DND-41 (cell line): ENCODE measurements around the gene FARP1.

Experiments used
- ATAC-seq: fragments of 200-7000 bp; cut with Tn5 transposase; 3 replicates; pipeline ENCODE4 v1.9.1; 2021; ENCODE audit warnings: low read depth; ENCODE audit not compliant: insufficient read depth
- DNase-seq: peaks from one replicate; pipeline ENCODE4 v3.0.0-alpha.2; 2020
- H2AFZ ChIP-seq: 2 replicates; pipeline ENCODE4 v1.6.0; 2012; ENCODE audit warnings: low read depth, low read length
- H3K27ac ChIP-seq: 2 replicates; pipeline ENCODE4 v1.5.1; 2012; ENCODE audit warnings: low read length, inconsistent platforms
- H3K27me3 ChIP-seq: fragments of 200-600 bp; sonication (generic); 2 replicates; pipeline ENCODE4 v1.6.0; 2012; ENCODE audit warnings: low read length, mild to moderate bottlenecking, inconsistent platforms; ENCODE audit not compliant: insufficient read depth, poor library complexity
- H3K36me3 ChIP-seq: 2 replicates; pipeline ENCODE4 v1.5.1; 2012; ENCODE audit warnings: low read length, inconsistent platforms; ENCODE audit not compliant: insufficient read depth
- H3K4me1 ChIP-seq: 2 replicates; pipeline ENCODE4 v1.5.1; 2012; ENCODE audit warnings: mild to moderate bottlenecking, low read length; ENCODE audit not compliant: insufficient read depth
- H3K4me2 ChIP-seq: 2 replicates; pipeline ENCODE4 v1.6.0; 2012; ENCODE audit warnings: mild to moderate bottlenecking, moderate library complexity, low read length, inconsistent platforms; ENCODE audit not compliant: insufficient read depth
- H3K4me3 ChIP-seq, 2 experiments: fragments of 200-600 bp in 1 of 2; shearing (Covaris generic) in 1 of 2; 2 replicates each; pipeline ENCODE4 v1.5.1; 2012 to 2016; ENCODE audit warnings: inconsistent platforms in 2 of 2, low read length in 2 of 2, mild to moderate bottlenecking in 2 of 2, low read depth in 1 of 2, moderate library complexity in 1 of 2
- H3K79me2 ChIP-seq: 2 replicates; pipeline ENCODE4 v1.6.0; 2012; ENCODE audit warnings: low read length, inconsistent platforms; ENCODE audit not compliant: insufficient read depth
- H3K9ac ChIP-seq: 2 replicates; pipeline ENCODE4 v1.6.0; 2012; ENCODE audit warnings: low read depth, mild to moderate bottlenecking, inconsistent platforms, low read length, moderate library complexity
- H3K9me3 ChIP-seq: 2 replicates; pipeline ENCODE4 v1.5.1; 2012; ENCODE audit warnings: low read length, moderate library complexity, mild to moderate bottlenecking, inconsistent platforms; ENCODE audit not compliant: insufficient read depth, severe bottlenecking
- H4K20me1 ChIP-seq: 2 replicates; pipeline ENCODE4 v1.6.0; 2012; ENCODE audit warnings: low read length; ENCODE audit not compliant: insufficient read depth
- EZH2 ChIP-seq: IDR thresholded peaks from 3 replicates; pipeline ENCODE4 v1.6.1; 2012; ENCODE audit warnings: borderline replicate concordance, low read depth, mild to moderate bottlenecking, moderate library complexity, low read length, inconsistent platforms; ENCODE audit not compliant: severe bottlenecking
- TF ChIP-seq, protein P1 (sequence below): IDR thresholded peaks from 2 replicates; pipeline ENCODE4 v1.5.1; 2012; ENCODE audit warnings: borderline replicate concordance, low read length, moderate library complexity, mild to moderate bottlenecking; ENCODE audit not compliant: poor library complexity, severe bottlenecking; ENCODE audit errors: extremely low read depth

Gene FARP1

GRCh38 chr13:98097749-98098148, 45.1 kb upstream of the FARP1 start:
- H3K9ac ChIP-seq, result no peak overlapping the region
- TF ChIP-seq, protein P1, sequence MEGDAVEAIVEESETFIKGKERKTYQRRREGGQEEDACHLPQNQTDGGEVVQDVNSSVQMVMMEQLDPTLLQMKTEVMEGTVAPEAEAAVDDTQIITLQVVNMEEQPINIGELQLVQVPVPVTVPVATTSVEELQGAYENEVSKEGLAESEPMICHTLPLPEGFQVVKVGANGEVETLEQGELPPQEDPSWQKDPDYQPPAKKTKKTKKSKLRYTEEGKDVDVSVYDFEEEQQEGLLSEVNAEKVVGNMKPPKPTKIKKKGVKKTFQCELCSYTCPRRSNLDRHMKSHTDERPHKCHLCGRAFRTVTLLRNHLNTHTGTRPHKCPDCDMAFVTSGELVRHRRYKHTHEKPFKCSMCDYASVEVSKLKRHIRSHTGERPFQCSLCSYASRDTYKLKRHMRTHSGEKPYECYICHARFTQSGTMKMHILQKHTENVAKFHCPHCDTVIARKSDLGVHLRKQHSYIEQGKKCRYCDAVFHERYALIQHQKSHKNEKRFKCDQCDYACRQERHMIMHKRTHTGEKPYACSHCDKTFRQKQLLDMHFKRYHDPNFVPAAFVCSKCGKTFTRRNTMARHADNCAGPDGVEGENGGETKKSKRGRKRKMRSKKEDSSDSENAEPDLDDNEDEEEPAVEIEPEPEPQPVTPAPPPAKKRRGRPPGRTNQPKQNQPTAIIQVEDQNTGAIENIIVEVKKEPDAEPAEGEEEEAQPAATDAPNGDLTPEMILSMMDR, result no peak
- TF ChIP-seq EZH2, result no peak

DNA sequence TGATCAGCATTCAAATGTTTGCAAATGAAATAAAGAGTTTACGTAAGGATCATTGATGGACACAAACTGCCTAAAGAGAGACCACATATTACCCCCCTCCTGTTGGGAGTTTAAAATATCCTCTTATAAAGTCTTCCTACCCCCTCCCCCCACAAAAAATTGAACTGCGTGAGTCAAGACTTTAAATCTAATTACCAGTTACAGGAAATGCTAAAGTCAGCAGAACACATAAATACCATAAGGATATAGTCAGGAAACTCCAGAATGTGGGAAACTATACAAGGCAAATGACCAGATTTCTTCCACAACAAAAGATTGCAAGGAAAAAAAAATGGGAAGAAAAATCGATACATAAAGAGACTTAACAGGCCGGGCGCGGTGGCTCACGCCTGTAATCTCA, 44.4 kb upstream of the FARP1 start:
- DNase-seq (no peak), ATAC-seq (no peak)
- TF ChIP-seq, protein P1, result no peak
- TF ChIP-seq EZH2, result no peak
- Histone ChIP-seq H3K27me3 (no peaks in the 10 kb centered on the region), H3K36me3 (no peaks in the 10 kb centered on the region), H3K4me3 (no peak overlapping the region), H3K9me3 (no peaks in the 10 kb centered on the region), H3K9ac (no peak overlapping the region), H3K4me2 (no peak overlapping the region), H2AFZ (no peak overlapping the region), H3K27ac (no peak overlapping the region), H3K79me2 (no peaks in the 10 kb centered on the region), H3K4me1 (0 out of 2 replicates have a peak, but pooled peaks cover 4% of the 10 kb centered on the region), H4K20me1 (no peaks in the 10 kb centered on the region)

More at GRCh38 chr13:98097749-98098148, 45.1 kb upstream of the FARP1 start:
- Histone ChIP-seq H4K20me1 (no peaks in the 10 kb centered on the region), H3K4me1 (0 out of 2 replicates have a peak, but pooled peaks cover 4% of the 10 kb centered on the region), H3K36me3 (no peaks in the 10 kb centered on the region), H2AFZ (no peak overlapping the region), H3K27me3 (no peaks in the 10 kb centered on the region), H3K4me2 (no peak overlapping the region), H3K79me2 (no peaks in the 10 kb centered on the region), H3K9me3 (no peaks in the 10 kb centered on the region), H3K27ac (no peak overlapping the region), H3K4me3 (no peak overlapping the region)
- ATAC-seq (no peak), DNase-seq (no peak)

- ATAC-seq (no peak), DNase-seq (no peak)
- Histone ChIP-seq H3K79me2 (no peaks in the 10 kb centered on the region), H3K9me3 (no peaks in the 10 kb centered on the region), H4K20me1 (no peaks in the 10 kb centered on the region), H3K4me2 (no peak overlapping the region), H2AFZ (no peak overlapping the region), H3K27me3 (no peaks in the 10 kb centered on the region), H3K36me3 (no peaks in the 10 kb centered on the region), H3K4me3 (no peak overlapping the region), H3K9ac (no peak overlapping the region), H3K4me1 (0 out of 2 replicates have a peak, but pooled peaks cover 1% of the 10 kb centered on the region), H3K27ac (no peak overlapping the region)
- TF ChIP-seq, protein P1, result no peak
- no peak for TF ChIP-seq EZH2
These were observed 43.3 kb upstream of the FARP1 start for GRCh38 chr13:98099627-98100026.

DNA sequence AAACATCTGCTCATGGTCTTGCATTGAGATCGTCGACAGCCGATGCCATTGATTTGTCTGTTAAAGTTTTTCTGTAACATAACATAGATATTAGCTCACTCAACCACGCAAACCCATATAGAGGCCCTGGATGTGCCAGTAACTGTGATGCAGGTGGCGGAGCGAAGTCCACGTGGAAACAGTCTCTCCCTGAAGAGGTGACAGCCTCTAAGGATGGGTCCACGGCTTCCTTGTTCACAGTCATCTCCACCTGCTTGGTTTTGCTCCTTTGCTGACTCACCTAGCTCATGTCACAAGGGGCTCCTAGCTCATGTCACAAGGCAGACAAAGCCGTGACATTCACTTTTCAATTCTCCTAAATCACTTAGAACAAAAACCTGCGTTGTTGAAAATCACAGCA, 42.4 kb upstream of the FARP1 start:
- H3K79me2 ChIP-seq, result no peaks in the 10 kb centered on the region
- H3K4me1 ChIP-seq, result no peaks in the 10 kb centered on the region
- DNase-seq (no peak), ATAC-seq (no peak)
- H3K9me3 ChIP-seq, result no peaks in the 10 kb centered on the region
- no peak overlapping the region for H3K4me3 ChIP-seq
- no peak overlapping the region for H3K27ac ChIP-seq
- H3K36me3 ChIP-seq, result no peaks in the 10 kb centered on the region
- H3K27me3 ChIP-seq, result no peaks in the 10 kb centered on the region
- no peak overlapping the region for H3K9ac ChIP-seq
- H3K4me2 ChIP-seq, result no peak overlapping the region
- no peak overlapping the region for H2AFZ ChIP-seq
- TF ChIP-seq EZH2, result no peak
- TF ChIP-seq, protein P1, result no peak
- H4K20me1 ChIP-seq, result no peaks in the 10 kb centered on the region
